Measurements from ENCODE around the gene SLIT2. TPM values are rescaled to one million over a fixed set of nuclear protein-coding genes. Genes with fewer than 3 reads are reported as not detected.

Gene SLIT2
- total and polyA plus RNA-seq, 12 donors, result 1.1 to 11.9 (median 5.6) TPM

DNA sequence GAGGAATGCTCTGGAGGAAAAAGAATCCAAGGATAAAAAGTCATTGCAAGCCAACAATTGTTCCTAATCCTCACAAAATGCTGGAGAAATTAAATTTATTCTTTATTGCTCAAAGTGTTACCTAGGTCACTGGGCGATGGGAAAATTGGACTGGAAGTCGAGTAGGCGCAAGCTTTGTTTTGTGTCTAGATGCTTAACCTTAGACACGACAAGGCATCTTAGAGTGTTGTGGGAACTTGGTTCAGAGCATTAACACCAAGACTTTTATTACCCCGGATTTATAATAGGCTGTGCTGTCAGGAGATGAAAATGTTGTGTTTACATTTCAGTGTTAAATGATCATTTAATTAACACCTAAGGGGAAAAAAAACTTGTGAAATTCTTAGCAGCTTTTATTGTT is 25.1 kb downstream of the SLIT2 start:
- no peak for DNase-seq
- WGBS, 2 donors, result 66 to 73% methylated on average over 5 of the region's 5 CpGs
- intact Hi-C loops (cut with DNase I), result no loop called here
- H3K4me3 ChIP-seq, result no peak overlapping the region
- no peaks in the 10 kb centered on the region for H3K4me1 ChIP-seq
- TF ChIP-seq, protein P1, sequence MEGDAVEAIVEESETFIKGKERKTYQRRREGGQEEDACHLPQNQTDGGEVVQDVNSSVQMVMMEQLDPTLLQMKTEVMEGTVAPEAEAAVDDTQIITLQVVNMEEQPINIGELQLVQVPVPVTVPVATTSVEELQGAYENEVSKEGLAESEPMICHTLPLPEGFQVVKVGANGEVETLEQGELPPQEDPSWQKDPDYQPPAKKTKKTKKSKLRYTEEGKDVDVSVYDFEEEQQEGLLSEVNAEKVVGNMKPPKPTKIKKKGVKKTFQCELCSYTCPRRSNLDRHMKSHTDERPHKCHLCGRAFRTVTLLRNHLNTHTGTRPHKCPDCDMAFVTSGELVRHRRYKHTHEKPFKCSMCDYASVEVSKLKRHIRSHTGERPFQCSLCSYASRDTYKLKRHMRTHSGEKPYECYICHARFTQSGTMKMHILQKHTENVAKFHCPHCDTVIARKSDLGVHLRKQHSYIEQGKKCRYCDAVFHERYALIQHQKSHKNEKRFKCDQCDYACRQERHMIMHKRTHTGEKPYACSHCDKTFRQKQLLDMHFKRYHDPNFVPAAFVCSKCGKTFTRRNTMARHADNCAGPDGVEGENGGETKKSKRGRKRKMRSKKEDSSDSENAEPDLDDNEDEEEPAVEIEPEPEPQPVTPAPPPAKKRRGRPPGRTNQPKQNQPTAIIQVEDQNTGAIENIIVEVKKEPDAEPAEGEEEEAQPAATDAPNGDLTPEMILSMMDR (IDR thresholded peaks at IDR 0.05), result no peak
- no peak overlapping the region for H3K27ac ChIP-seq
- no peaks in the 10 kb centered on the region for H3K27me3 ChIP-seq
- H3K36me3 ChIP-seq, result no peaks in the 10 kb centered on the region
- no peaks in the 10 kb centered on the region for H3K9me3 ChIP-seq
- ATAC-seq, result no peak

DNA sequence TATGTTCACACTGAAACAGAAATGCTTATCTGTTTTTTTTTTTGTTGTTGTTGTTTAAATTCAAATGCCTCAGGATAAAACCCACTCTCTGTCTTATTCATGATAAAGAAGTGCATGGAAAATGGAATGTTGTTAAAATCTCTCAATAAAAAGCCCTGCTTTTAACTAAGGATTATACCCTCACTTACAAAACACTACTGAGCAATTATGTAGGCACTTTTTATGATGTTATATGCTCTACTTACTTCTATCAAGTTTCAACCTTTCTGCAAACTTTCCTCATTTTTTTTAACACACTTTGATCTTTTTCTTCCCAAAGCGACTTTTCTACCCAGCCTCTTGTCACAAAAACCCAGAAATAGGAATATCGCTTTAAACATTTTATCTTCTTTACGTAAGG is 26.5 kb downstream of the SLIT2 start:
- WGBS, 2 donors, result 91 to 95% methylated on average over 3 of the region's 3 CpGs

DNA sequence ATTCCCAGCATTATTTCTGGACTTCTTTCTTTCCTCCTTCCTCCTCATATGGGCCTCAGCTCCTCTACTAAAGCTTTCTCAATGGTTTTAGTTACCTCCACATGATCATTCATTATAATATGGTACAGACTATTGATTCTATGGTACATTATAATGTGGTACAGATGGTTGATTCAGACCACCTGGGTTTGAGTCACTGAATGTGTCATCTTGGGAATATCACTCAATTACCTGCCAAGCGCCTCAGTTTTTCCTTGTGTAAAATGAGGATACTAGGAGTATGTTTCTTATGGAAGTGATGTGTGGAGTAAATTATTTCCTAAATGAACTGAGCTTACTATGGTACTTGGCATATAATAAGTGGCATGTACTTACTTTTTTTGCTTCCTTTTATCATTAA is 27.7 kb downstream of the SLIT2 start:
- Histone ChIP-seq H3K4me3 (no peak overlapping the region), H3K36me3 (no peaks in the 10 kb centered on the region), H3K4me1 (no peaks in the 10 kb centered on the region), H3K27me3 (no peaks in the 10 kb centered on the region), H3K9me3 (no peaks in the 10 kb centered on the region), H3K27ac (no peak overlapping the region)
- TF ChIP-seq, protein P1 (IDR thresholded peaks at IDR 0.05), result no peak
- 95 to 97% methylated on average over 1 of the region's 1 CpG for WGBS, 2 donors
- ATAC-seq (no peak), DNase-seq (no peak)
- intact Hi-C loops (cut with DNase I), result no loop called here

More for the DNA sequence above, 26.5 kb downstream of the SLIT2 start:
- no peak overlapping the region for H3K4me3 ChIP-seq
- DNase-seq, result no peak
- TF ChIP-seq, protein P1 (IDR thresholded peaks at IDR 0.05), result no peak
- H3K27me3 ChIP-seq, result no peaks in the 10 kb centered on the region
- intact Hi-C loops (cut with DNase I), result no loop called here
- H3K27ac ChIP-seq, result no peak overlapping the region
- no peaks in the 10 kb centered on the region for H3K4me1 ChIP-seq
- no peaks in the 10 kb centered on the region for H3K36me3 ChIP-seq
- H3K9me3 ChIP-seq, result no peaks in the 10 kb centered on the region
- no peak for ATAC-seq

DNA sequence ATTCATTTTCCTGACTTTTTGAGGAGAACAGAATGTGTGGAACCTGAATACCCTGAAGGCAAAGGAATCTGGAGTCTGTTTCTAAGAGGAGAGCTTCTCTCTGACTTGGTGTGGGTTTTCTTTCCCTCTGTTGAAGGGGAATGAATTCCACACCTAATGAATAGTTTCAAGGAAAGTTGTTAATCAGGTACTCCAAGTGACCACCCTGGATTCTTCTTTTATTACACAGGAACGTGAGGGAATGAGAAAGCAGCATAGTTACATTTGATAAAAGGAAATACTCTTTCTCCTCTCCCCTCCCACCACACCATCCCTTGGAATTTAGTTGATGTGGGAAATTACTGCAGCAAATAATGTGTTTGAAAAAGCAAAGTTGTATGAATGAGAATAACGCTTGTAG is 29.7 kb downstream of the SLIT2 start:
- Histone ChIP-seq H3K27me3 (no peaks in the 10 kb centered on the region), H3K4me3 (no peak overlapping the region), H3K4me1 (no peaks in the 10 kb centered on the region), H3K9me3 (no peaks in the 10 kb centered on the region), H3K27ac (no peak overlapping the region), H3K36me3 (no peaks in the 10 kb centered on the region)
- DNase-seq (no peak), ATAC-seq (no peak)
- WGBS, 2 donors, result 44 to 49% methylated on average over 2 of the region's 2 CpGs
- intact Hi-C loops (cut with DNase I), result no loop called here
- TF ChIP-seq, protein P1 (IDR thresholded peaks at IDR 0.05), result no peak

DNA sequence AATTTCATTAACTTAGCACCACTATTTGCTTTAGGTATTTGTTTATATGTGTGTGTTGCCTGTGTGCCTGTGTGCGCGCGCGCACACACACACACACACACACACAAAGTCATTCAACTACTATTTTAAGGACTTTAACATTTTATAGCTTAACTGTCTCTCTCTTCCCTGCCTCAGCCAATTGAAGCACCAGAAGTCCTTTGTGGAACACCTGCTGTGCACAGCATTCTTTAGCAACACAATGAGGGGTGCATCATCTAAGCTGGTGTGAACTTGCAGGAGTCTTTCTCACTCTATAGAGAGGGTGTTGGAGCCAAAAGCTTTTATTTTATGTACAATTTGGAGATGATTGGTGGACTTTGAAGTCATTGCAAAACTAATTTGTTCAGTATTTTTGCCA is 31.3 kb downstream of the SLIT2 start:
- H3K27ac ChIP-seq, result no peak overlapping the region
- DNase-seq (no peak), ATAC-seq (no peak)
- TF ChIP-seq, protein P1 (IDR thresholded peaks at IDR 0.05), result no peak
- no peaks in the 10 kb centered on the region for H3K4me1 ChIP-seq
- H3K4me3 ChIP-seq, result no peak overlapping the region
- no peaks in the 10 kb centered on the region for H3K27me3 ChIP-seq
- no peaks in the 10 kb centered on the region for H3K9me3 ChIP-seq
- intact Hi-C loops (cut with DNase I), result no loop called here
- H3K36me3 ChIP-seq, result no peaks in the 10 kb centered on the region
- 74 to 85% methylated on average over 4 of the region's 4 CpGs for WGBS, 2 donors
